Stimulated activated naive B cell treated with anti-CD40 and anti-IgM and Interleukin-4, amounts not matched to agents 10 μg/mL and 1 μg/mL and 100 μg/mL, for 72 hours (primary cell): ENCODE results near the gene GOLT1A.
"Not testable (repeated sequence)": the region's sequence is repeated elsewhere in the genome, so short reads cannot be mapped to it uniquely, and the experiment has no call there.

Source experiments
- ATAC-seq, 2 donors: fragments of 150-1000 bp; cut with Tn5 transposase; replicated peaks; 2 replicates each; pipeline ENCODE4 v1.10.0; 2021; ENCODE audit warnings: moderate library complexity in 1 of 2
- DNase-seq: peaks from one replicate; pipeline ENCODE4 v3.0.0; 2021
- H3K27ac Mint-ChIP-seq: one replicate; pipeline ENCODE4 v1.8.0; 2022; ENCODE audit warnings: mild to moderate bottlenecking, mixed read lengths
- H3K27me3 Mint-ChIP-seq, 2 donors: one replicate each; pipeline ENCODE4 v1.8.0; 2022; ENCODE audit warnings: mixed read lengths in 2 of 2
- H3K36me3 Mint-ChIP-seq, 2 donors: one replicate each; pipeline ENCODE4 v1.8.0; 2022; ENCODE audit warnings: mixed read lengths in 2 of 2, mild to moderate bottlenecking in 1 of 2
- H3K4me1 Mint-ChIP-seq, 2 donors: one replicate each; pipeline ENCODE4 v1.8.0; 2022; ENCODE audit warnings: mixed read lengths in 2 of 2, mild to moderate bottlenecking in 1 of 2
- H3K4me3 Mint-ChIP-seq, 2 donors: one replicate each; pipeline ENCODE4 v1.8.0; 2022; ENCODE audit warnings: mild to moderate bottlenecking in 2 of 2, mixed read lengths in 2 of 2, moderate library complexity in 1 of 2
- H3K9me3 Mint-ChIP-seq, 2 donors: one replicate each; pipeline ENCODE4 v1.8.0; 2022; ENCODE audit warnings: mixed read lengths in 2 of 2, mild to moderate bottlenecking in 1 of 2

GOLT1A gene

DNA sequence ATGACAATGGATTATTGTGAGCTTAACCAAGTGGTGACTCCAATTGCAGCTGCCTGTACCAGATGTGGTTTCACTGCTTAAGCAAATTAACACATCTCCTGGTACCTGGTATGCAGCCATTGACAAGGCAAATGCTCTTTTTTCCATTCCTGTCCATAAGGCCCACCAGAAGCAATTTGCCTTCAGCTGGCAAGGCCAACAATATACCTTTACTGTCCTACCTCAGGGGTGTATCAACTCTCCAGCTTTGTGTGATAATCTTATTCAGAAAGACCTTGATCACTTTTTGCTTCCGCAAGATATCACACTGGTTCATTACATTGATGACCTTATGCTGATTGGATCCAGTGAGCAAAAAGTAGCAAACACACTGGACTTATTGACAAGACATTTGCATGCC lies 23.7 kb upstream of the GOLT1A start:
- H3K4me1 Mint-ChIP-seq, DNase-seq, H3K36me3 Mint-ChIP-seq, H3K4me3 Mint-ChIP-seq, H3K27me3 Mint-ChIP-seq, H3K9me3 Mint-ChIP-seq, H3K27ac Mint-ChIP-seq, ATAC-seq: not testable (repeated sequence)

DNA sequence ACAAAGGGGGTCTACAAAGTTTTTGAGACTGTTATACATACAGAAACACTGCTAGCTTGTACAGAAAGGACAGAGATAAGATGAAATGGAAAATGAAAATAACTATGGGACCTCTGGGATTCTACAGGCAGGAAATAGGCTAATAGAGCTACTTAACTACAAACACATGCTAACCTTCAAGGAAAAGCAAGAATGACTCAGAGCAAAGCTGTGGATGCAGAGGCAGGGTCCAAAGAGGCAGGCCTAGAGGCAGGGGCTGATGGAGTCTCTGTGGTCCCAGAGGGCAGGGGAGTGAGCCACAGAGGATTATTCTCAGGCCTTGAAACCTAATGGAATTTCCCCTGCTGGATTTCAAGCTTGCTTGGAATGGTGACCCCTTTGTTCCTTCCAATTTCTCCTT lies 18.7 kb upstream of the GOLT1A start:
- no peaks in the 10 kb centered on the region for H3K4me1 Mint-ChIP-seq
- H3K9me3 Mint-ChIP-seq: peaks cover 2 to 4% of the 10 kb centered on the region in 2 donors
- no peak for ATAC-seq
- no peak for DNase-seq
- H3K36me3 Mint-ChIP-seq: no peaks in the 10 kb centered on the region
- no peak overlapping the region for H3K4me3 Mint-ChIP-seq
- H3K27ac Mint-ChIP-seq: no peak overlapping the region
- peaks cover 4 to 5% of the 10 kb centered on the region in 2 donors for H3K27me3 Mint-ChIP-seq

DNA sequence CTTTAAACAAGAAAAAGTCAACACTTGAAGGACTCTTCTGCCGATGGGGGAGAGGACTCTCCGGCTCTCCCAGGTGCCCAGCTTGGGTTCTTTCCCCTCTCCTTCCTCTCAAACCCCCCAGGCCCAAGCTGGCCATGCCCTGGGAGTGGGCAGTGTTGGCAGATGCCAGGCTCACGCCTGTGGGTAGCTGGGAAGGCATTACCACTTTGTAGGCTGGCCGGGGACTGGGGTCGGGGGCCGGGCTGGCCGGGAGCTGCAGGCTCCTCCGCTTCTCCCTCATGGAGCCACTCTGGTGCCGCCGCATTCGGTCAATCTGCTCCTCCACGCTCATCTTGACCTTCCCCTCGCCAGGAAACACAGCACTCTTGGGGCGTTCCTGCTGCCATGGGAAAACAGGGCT lies 16.4 kb upstream of the GOLT1A start:
- Mint-ChIP-seq H3K4me3 (no peak overlapping the region), H3K27ac (no peak overlapping the region), H3K36me3 (no peaks in the 10 kb centered on the region), H3K4me1 (no peaks in the 10 kb centered on the region), H3K9me3 (peaks cover 2 to 4% of the 10 kb centered on the region in 2 donors), H3K27me3 (peaks cover 2 to 5% of the 10 kb centered on the region in 2 donors)
- DNase-seq (no peak), ATAC-seq (no peak)

DNA sequence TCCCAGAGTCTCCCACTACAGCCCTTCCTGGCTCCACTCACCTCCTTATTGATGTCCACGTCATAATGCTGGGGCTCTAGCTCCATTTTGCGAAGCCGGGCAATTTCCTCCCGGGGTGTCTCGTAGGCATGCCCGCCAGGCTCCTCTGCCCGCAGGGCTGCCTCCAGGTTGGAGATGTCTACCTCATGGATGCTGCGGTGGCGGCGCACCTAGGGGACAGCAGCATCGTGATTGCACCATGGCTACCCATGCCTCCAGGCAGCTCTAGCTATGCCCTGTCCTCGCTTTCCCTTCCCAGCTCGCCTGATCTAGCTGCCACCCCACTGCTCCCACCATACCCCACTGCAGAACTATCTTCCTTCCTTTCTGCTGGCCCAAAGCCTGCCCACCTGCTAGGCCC lies 15.1 kb upstream of the GOLT1A start:
- Mint-ChIP-seq H3K27me3 (peaks cover 0 to 5% of the 10 kb centered on the region in 2 donors), H3K36me3 (no peaks in the 10 kb centered on the region), H3K4me1 (no peaks in the 10 kb centered on the region), H3K4me3 (no peak overlapping the region), H3K27ac (no peak overlapping the region), H3K9me3 (peaks cover 2 to 4% of the 10 kb centered on the region in 2 donors)
- ATAC-seq: no peak
- DNase-seq: no peak

DNA sequence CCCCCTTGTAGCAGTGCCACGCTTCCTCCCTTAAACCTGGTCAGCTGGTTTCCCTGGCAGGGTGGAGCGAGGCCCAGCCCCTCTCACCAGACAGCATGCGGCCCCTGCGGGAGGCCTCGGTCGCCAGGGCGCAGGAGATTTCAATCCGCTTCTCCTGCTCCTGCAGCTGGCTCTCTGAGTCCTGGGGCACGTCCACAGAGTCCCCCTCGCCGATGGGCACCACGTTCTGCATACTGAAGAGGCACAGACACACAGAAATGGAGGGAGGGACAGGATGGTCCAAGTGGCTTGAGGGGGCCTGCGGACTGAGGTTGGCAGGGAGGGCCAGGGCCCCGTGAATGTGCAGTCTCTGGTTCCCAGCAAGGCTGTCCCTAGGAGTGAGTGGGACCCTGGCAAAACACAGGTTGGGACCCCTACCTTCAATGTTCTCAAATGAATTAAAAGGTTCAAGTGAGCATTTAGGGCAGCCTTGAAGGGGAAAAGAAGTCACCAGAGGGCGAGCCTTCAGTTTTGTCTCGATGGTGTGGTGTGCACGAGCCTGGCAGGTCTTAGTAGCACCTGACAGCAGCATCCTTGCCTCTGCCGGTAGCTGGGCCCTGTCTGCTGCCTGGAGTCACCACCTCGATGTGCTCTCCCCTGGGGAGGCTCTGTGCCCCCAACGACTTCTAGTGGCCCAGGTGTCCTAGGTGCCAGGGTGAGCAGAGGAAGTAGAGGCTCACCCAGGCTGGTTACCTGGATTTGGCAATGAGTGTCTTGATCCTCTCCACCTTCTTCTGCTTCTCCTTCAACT lies 14.4 kb upstream of the GOLT1A start:
- Mint-ChIP-seq H3K27ac (no peak overlapping the region), H3K9me3 (peaks cover 2 to 4% of the 10 kb centered on the region in 2 donors), H3K36me3 (no peaks in the 10 kb centered on the region), H3K4me1 (no peaks in the 10 kb centered on the region), H3K27me3 (peaks cover 0 to 5% of the 10 kb centered on the region in 2 donors), H3K4me3 (no peak overlapping the region)
- no peak for DNase-seq
- no peak for ATAC-seq

DNA sequence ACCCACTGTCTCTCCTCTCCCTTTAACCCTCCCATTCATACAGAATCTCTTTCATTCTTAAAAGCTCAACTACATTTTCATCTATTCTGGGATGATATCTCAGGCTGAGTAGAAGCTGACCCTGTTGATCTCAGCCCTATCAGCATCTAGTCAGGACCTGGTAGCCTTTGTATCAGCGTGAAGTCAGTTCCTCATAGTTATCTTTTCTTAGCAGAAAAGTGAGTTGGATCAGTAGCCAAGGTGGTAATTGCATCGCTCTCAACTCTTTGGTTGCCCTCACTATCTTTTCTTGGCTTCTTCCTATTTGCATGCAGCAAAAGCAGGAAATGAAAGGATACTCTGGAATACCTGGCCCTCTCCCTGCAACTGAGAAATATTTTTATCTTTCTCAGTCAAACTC lies 13.6 kb upstream of the GOLT1A start:
- H3K27me3 Mint-ChIP-seq: peaks cover 0 to 9% of the 10 kb centered on the region in 2 donors
- no peak overlapping the region for H3K4me3 Mint-ChIP-seq
- no peak overlapping the region for H3K27ac Mint-ChIP-seq

DNA sequence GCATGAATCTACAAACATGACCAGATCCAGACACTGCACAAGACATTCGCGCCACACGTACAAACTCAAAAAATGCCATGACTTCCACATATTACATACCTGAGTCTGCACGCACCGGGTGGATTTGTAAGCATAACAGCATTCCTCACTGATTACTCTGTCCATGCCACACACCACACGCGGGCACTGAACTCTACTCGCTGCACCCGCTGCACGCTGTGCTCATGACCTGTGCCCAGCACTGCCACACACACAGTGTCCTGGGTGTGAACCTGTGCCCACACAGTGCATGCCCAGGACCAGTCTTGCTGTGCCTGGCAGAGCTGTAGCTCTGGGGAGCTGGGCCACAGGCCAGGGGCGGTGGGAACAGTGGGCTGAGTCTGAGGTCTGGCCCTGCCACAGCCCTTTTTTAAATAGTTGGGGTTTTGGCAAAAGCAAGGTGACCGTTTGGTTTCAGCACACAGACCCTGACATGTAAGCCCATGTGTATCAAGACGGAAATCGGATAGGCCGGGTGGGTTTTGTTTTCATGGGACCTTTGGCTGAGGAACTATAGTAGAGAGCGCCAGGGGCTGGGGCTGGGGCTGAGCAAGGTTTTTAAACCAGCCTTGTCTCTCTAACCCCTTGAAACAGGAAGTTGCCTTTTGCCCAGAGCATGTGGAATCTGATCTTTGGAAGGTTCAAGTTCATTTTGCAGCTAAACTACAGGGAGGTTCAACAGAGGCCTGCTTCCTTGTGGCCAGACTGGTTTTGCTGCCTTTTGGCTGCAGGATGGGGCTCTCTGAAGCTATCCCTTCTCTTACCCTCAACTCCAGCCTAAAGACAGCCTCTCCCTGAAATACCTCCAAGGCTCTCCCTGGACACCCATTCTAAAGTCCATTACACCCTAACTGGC lies 12.3 kb upstream of the GOLT1A start:
- H3K27ac Mint-ChIP-seq: no peak overlapping the region
- H3K4me3 Mint-ChIP-seq: no peak overlapping the region
- H3K36me3 Mint-ChIP-seq: no peaks in the 10 kb centered on the region
- peaks cover 0 to 9% of the 10 kb centered on the region in 2 donors for H3K27me3 Mint-ChIP-seq
- no peaks in the 10 kb centered on the region for H3K4me1 Mint-ChIP-seq
- DNase-seq (no peak), ATAC-seq (no peak)
- no peaks in the 10 kb centered on the region for H3K9me3 Mint-ChIP-seq

More for the DNA sequence above, 13.6 kb upstream of the GOLT1A start:
- ATAC-seq (no peak), DNase-seq (no peak)
- Mint-ChIP-seq H3K9me3 (peaks cover 1 to 2% of the 10 kb centered on the region in 2 donors), H3K36me3 (no peaks in the 10 kb centered on the region), H3K4me1 (no peaks in the 10 kb centered on the region)

DNA sequence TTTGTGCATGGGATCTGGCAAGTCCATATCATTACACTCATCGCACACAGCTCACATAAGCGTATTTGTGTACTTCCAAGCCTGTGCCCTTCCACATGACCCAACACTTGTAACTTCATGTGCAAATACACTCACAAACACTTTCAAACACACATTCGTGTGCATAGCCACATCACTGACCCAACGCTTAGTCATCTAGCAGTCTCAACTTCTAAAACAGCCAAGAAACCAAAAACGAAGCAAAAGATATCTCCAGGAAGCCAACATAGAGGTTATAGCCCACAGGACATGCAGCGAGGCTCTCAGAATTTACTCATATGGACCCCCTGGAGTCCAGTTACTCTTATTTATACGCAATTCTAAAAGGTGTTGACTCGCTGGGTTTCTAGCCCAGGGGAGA lies 10.9 kb upstream of the GOLT1A start:
- Mint-ChIP-seq H3K36me3 (no peaks in the 10 kb centered on the region), H3K9me3 (no peaks in the 10 kb centered on the region), H3K4me1 (no peaks in the 10 kb centered on the region), H3K27ac (no peak overlapping the region), H3K27me3 (peaks cover 0 to 9% of the 10 kb centered on the region in 2 donors), H3K4me3 (no peak overlapping the region)
- ATAC-seq (no peak), DNase-seq (no peak)

DNA sequence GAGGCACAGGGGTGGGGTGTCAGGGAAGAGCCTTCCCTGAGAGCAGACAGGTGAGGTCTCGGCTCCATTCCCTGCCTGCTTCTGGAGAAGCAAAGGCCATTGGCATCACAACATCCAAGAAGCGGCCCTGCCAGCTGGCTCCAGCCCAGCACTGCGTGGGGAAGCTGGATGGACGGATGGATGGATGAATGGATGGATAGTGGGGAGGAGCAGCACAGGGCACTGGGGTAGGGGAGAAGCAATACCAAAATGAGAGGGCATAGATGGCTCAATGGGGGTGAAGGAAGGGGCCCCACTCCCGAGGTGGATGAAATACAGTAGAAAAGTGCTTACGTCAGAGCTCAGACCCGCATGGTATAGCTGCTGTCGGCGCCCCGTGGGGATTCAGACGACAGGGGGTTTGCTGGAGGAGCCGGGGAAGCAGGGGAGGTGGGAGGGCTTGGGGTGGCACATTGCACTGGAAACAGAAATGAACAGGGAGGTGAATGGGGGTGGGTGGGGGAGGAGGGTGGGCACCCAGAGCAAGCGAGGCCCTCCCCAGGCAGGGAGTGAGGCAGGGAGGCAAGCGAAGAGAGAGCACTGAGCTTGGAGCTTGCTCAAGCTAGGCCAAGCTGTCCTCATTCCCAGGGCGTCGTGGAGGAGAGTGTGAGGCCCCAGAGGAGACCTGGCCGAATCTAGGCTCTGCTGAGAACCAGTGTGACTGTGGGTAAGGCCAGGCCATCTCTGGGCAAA lies 9.5 kb upstream of the GOLT1A start:
- no peaks in the 10 kb centered on the region for H3K9me3 Mint-ChIP-seq
- H3K4me3 Mint-ChIP-seq: no peak overlapping the region
- no peaks in the 10 kb centered on the region for H3K4me1 Mint-ChIP-seq
- DNase-seq: no peak
- H3K27me3 Mint-ChIP-seq: peaks cover 0 to 5% of the 10 kb centered on the region in 2 donors
- H3K36me3 Mint-ChIP-seq: no peaks in the 10 kb centered on the region
- no peak for ATAC-seq
- no peak overlapping the region for H3K27ac Mint-ChIP-seq

DNA sequence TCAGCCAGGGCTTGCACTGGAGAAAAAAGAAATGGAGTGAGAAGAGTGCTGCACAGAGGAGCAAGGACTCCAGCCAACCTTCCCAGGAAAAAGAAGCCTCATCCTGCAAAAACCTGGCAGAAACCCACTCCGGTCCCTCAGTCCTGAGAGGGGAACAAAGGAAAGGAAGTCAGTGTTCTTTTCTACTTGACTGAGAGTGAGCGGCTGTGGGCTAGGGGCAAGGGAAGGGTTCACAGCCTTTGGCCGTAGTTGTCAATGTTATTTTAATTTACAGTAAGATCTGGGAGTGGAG lies 8.9 kb upstream of the GOLT1A start:
- Mint-ChIP-seq H3K4me1 (no peaks in the 10 kb centered on the region), H3K4me3 (no peak overlapping the region), H3K27ac (no peak overlapping the region), H3K9me3 (no peaks in the 10 kb centered on the region), H3K27me3 (peaks cover 5% of the 10 kb centered on the region in 2 donors), H3K36me3 (no peaks in the 10 kb centered on the region)
- ATAC-seq (no peak), DNase-seq (no peak)

DNA sequence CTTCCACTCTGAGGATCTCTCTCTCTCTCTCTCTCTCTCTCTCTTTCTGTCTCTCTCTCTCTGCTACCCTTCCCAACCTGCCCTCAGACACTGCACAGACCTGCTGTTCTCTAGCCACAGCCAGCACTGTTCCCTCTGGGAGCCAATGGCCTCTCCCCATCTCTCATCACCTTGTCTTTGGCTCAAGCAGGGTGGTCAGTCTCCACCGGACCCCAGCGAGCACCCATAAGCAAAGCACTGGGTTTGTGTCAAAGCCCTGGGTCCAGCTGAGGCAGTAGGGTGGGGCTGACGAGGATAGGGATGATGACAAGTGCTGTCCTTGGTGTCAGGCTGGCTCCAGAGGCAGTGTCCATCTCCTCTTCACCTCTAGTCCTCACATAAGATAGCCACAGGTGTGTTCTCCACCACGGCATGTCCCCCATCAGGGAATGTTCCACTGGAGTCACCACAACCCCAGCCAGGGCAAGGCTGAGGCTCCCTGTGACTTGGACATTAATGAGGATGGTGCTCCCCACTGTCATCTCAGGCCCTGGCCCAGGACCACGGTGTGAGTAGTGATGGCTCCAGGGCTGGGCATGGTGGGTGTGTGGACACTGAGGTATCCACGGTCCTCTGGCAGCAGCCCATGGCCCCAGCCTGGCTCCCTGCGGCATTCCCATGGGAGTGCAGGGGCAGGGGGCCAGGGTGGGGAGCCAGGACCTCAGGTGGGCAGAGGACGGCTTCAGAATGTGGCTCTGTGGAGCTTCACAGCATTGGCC lies 8.4 kb upstream of the GOLT1A start:
- Mint-ChIP-seq H3K36me3 (no peaks in the 10 kb centered on the region), H3K4me3 (no peak overlapping the region), H3K27me3 (peaks cover 5 to 8% of the 10 kb centered on the region in 2 donors), H3K9me3 (no peaks in the 10 kb centered on the region), H3K4me1 (no peaks in the 10 kb centered on the region), H3K27ac (no peak overlapping the region)
- no peak for DNase-seq
- no peak for ATAC-seq

DNA sequence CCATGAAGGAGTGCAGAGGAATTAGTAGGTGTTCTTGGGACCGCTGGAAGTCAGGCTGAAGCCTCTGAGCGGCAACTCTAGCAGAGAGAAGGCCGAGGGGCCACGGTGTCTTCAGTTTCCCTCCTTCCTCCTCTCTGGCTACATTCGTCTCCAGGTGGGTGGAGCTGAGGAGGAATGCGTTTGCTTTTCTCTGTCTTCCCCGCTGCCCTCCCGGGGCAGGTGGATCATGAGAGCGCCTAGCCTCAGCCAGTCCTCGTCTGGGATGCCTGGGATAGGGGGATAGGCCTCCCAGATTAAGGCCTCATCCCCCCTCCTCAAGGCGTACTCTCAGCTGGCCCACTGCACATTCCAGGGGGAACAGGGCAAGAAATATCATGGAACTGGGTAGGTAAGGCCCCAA lies 7.5 kb upstream of the GOLT1A start:
- H3K4me1 Mint-ChIP-seq: no peaks in the 10 kb centered on the region
- no peak for DNase-seq
- no peak overlapping the region for H3K4me3 Mint-ChIP-seq
- H3K27me3 Mint-ChIP-seq: peaks cover 5 to 8% of the 10 kb centered on the region in 2 donors
- no peaks in the 10 kb centered on the region for H3K9me3 Mint-ChIP-seq
- no peaks in the 10 kb centered on the region for H3K36me3 Mint-ChIP-seq
- no peak for ATAC-seq
- no peak overlapping the region for H3K27ac Mint-ChIP-seq

DNA sequence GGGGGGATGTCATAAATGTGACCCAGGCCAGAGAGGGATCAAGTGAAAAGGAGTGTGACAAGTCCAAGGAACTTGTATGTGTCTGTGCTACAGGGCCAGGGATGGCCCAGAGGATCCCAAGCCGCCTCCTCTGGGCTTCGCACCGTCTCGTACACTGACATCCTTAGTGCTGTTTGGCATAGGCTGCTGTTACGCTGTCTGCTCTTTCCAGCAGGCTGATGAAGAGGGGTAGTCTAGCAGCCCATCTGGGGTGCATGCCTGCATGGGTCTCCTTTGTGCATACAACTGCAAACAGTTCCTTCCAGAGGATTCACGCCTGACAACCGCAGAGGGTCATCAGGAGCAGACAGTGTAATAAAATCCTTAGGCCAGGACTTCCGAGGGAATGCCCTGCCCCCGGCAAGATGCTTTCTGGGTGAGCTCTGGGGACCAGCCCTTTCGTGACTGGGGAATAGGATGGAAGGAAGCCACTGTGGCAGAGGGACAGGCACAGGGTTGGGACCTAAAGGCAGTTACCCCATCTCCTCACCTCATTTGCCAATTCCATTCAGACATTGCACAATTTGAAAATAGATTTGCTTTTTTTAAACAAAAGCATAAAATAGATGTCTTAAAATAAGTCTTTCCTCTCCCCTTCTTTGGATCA lies 6.3 kb upstream of the GOLT1A start:
- no peak for ATAC-seq
- no peaks in the 10 kb centered on the region for H3K4me1 Mint-ChIP-seq
- peaks cover 5 to 8% of the 10 kb centered on the region in 2 donors for H3K27me3 Mint-ChIP-seq
- no peak overlapping the region for H3K4me3 Mint-ChIP-seq
- no peak for DNase-seq
- no peak overlapping the region for H3K27ac Mint-ChIP-seq
- no peaks in the 10 kb centered on the region for H3K9me3 Mint-ChIP-seq
- H3K36me3 Mint-ChIP-seq: no peaks in the 10 kb centered on the region
